Motor neuron (in vitro differentiated cells): ENCODE results near the gene PCARE. TPM values are rescaled to one million over a fixed set of nuclear protein-coding genes. Genes with fewer than 3 reads are reported as not detected.

Experiments used
- ATAC-seq, 8 experiments: fragments of 200-7000 bp; cut with Tn5 transposase; replicated peaks in 6 of 8; 2 replicates each; pipeline ENCODE4 v1.8.0; 2021; ENCODE audit warnings: mild to moderate bottlenecking in 8 of 8, moderate library complexity in 8 of 8
- H3K27ac ChIP-seq, 2 donors: fragments of 250-450 bp; sonication (Bioruptor Pico); 2 replicates each; pipeline ENCODE4 v1.9.0; 2021; ENCODE audit warnings: antibody characterized with exemption in 2 of 2, mild to moderate bottlenecking in 2 of 2, moderate library complexity in 1 of 2
- H3K4me1 ChIP-seq, 2 donors: fragments of 250-450 bp; sonication (Bioruptor Pico); replicated peaks in 1 of 2; 2 replicates each; pipeline ENCODE4 v1.6.1; 2021; ENCODE audit warnings: antibody characterized with exemption in 2 of 2, mild to moderate bottlenecking in 2 of 2, moderate library complexity in 1 of 2
- H3K4me3 ChIP-seq, 5 donors: fragments of 250-450 bp; sonication (Bioruptor Pico); 2 replicates each; pipeline ENCODE4 v1.9.0; 2021; ENCODE audit warnings: antibody characterized with exemption in 5 of 5, mild to moderate bottlenecking in 5 of 5, moderate library complexity in 4 of 5
- WGBS, 10 experiments: fragments of 450-650 bp; shearing (Covaris generic); methylation state at CpG; one replicate each; pipeline ENCODE4 v1.0.0; 2022; 5-methylcytosine and 5-hydroxymethylcytosine counted together
- in situ Hi-C, 9 experiments: fragments of 400-800 bp; cut with MboI; loops; one replicate each; pipeline ENCODE4 v1.15.0; 2021; ENCODE audit warnings: low sequenced_read_pairs in 9 of 9, low pct_unique_long_range_greater_than_20kb in 2 of 9; ENCODE audit not compliant: unreplicated experiment in 9 of 9
- total RNA-seq, 8 experiments: library from RNA; unstranded; fragments of 300-600 nt; gene quantifications; 2 replicates each; pipeline versions ENCODE4 v1.2.3 to v1.2.4, GENCODE V29; 2022

Gene PCARE
- total RNA-seq, 8 experiments from 2014 or later, result 0.04 to 0.91 (median 0.18) TPM

DNA sequence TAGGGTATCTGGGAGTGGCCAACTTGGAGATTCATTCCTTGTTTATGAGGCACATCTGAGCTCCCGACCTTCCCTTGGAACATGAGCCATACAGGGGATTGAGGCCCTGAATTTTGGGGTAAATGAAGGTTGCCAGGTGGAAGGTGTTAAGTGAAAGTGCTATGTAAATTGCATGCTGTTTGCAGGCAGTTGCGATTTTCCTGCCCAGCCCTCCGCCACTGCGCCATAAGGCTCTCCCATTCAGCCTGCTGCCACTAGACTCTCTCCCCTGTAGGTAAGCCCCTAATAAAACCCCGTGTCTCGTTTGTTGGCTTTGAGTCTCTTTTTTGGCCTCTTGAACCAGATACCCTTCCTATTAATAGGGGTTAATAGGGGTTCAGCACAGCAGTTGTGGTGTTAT is 33.8 kb downstream of the PCARE start:
- Histone ChIP-seq H3K4me1 (peaks cover 0 to 3% of the 10 kb centered on the region in 2 donors), H3K27ac (no peak overlapping the region), H3K4me3 (no peak overlapping the region)
- no peak for ATAC-seq
- in situ Hi-C loops, result no loop called here
- 0 to 100% (median 70%) methylated on average over 1 to 6 of the region's 6 CpGs; no CpG with 5 or more reads in 1 of the 10 experiments for WGBS, 10 experiments

DNA sequence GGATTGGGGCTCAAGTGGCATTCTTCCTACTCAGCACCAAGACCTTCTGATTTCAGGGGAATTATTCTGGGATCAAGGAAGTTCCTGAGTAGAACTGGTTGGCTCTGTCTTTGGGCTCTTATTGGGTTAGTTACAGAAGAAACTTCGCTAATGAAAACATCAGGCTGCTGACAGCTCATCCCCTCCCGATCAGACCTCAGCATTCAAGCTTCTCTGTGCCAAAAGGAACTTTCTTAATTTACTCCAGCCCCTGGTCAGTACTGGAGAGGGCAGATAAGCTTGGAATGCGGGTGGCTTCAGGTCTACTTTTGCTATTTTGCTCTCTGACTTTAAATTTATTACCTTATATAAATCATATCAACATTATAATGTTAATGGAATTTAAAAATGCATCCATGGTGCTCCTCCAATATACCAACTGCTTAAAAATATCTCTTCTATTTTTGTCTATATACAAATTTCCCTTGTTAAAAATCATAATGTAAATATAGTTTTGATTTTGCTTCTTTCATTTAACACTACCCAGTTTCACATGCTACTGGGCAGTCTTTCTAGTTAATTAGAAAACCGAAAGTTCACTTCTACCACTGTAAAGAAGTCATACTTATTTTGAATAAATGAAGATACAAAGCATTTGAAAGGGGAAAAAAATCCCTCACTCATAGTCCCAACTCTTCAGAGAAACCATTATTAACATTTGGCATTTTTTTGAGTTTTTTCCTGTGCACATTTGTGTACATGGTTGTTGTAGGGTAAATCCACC is 34.4 kb downstream of the PCARE start:
- H3K27ac ChIP-seq, result no peak overlapping the region
- in situ Hi-C loops, result no loop called here
- peaks cover 0 to 3% of the 10 kb centered on the region in 2 donors for H3K4me1 ChIP-seq
- ATAC-seq, result no peak
- WGBS, 10 experiments, result 8 to 89% (median 74%) methylated on average over 1 to 4 of the region's 4 CpGs; no CpG with 5 or more reads in 1 of the 10 experiments
- H3K4me3 ChIP-seq, result no peak overlapping the region

DNA sequence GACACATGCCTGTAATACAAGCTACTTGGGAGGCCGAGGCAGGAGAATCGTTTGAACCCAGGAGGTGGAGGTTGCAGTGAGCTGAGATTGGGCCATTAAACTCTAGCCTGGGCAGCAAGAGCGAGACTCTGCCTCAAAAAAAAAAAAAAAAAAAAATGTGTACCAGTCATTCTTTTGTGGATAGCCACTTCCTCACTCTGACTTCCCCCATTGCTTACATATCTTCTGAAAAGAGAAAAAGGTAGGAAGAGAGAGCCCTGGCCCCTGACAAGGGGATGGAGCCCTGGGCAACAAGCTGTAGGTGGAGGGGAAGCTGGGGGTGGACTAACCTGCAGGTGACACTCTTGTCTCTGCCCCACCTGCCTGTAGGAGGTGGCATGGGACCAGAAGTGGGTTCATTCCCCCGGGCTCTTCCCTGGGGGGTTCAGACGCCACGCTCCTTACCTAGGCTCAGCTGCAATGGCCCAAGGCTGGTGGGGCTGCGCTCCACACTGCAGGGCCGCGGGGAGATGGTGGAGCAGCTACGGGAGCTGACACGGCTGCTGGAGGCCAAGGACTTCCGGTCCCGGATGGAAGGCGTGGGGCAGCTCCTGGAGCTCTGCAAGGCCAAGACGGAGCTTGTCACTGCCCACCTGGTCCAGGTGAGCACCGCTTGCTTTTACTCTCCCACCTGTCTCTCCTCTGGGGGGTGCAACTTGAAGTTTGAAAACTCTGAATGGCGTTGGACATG is 39.1 kb downstream of the PCARE start:
- H3K27ac ChIP-seq, result no peak overlapping the region
- in situ Hi-C loops, result no loop called here
- H3K4me1 ChIP-seq, result no peaks in the 10 kb centered on the region
- no peak overlapping the region for H3K4me3 ChIP-seq
- WGBS, 10 experiments, result 33 to 100% (median 81%) methylated on average over 1 to 3 of the region's 17 CpGs; no CpG with 5 or more reads in 5 of the 10 experiments
- no peak for ATAC-seq

DNA sequence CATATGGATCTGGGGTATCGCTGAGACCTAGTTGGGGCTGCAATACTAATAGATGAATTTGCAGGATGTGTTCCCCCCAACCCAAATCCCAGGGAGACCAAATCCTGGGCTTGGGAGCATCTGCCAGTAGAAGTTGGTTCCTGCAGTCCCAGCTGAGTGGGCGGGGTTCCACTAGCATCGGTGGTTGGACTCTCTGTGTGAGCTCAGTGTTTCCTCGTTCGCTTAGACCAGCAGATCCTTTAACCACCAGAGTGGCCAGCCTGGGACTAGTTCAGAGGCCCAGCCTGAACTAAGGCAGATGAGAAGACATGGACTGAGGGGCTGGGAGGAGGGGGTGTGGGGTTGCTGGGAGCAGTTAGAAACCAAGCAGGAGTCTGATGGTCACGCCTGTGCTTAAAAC is 40.7 kb downstream of the PCARE start:
- no peaks in the 10 kb centered on the region for H3K4me1 ChIP-seq
- in situ Hi-C loops, result no loop called here
- 100% methylated on average over 2 of the region's 6 CpGs; no CpG with 5 or more reads in 9 of the 10 experiments for WGBS, 10 experiments
- no peak overlapping the region for H3K4me3 ChIP-seq
- no peak overlapping the region for H3K27ac ChIP-seq
- ATAC-seq, result peak in 3 of 8 experiments; percentile 39 to 63 (median 41)

DNA sequence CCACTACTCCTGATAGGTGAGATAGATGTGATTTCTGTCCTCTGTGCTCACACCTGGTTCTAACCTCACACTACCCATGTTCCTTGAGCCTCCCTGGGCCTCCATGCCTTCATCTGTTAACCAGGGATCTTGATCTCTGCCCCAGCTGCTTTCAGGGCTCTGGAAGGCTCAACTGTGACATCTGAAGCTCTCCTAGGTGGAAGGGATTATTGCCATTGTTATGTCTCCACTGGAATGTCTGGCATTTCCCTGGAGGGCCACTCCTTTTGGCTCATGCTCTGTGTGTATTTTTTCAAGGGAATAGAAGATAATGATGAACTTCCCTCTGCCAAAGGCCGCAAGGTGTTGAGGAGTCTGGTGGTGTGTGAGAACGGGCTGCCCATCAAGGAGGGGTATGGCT is 41.2 kb downstream of the PCARE start:
- in situ Hi-C loops, result no loop called here
- Histone ChIP-seq H3K4me3 (no peak overlapping the region), H3K4me1 (no peaks in the 10 kb centered on the region), H3K27ac (no peak overlapping the region)
- peak in 2 of 8 experiments; percentile 65 to 66 for ATAC-seq
- 71 to 80% (median 75%) methylated on average over 1 to 2 of the region's 2 CpGs; no CpG with 5 or more reads in 7 of the 10 experiments for WGBS, 10 experiments

DNA sequence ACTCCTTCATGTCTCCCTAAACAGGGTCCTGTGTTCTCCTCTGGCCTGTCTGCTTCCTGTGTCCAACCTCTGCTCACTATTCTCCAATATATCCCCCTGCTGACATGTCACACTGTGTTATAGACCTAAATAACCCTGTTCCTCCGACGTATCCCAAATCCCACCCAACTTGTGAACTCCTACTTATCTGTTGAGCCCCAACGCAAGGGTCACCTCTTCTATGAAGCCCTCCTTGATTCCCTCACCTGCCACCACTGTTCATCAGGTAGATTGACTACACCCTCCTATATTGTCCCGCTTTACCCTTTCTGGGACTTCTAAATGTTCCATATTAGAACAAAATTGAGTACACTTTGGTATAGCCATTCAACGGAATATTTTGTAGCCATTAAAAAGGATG is 42.1 kb downstream of the PCARE start:
- in situ Hi-C loops, result no loop called here
- WGBS, 10 experiments, result 76 to 100% (median 92%) methylated on average over 2 to 5 of the region's 5 CpGs
- ATAC-seq, result no peak
- no peak overlapping the region for H3K27ac ChIP-seq
- no peak overlapping the region for H3K4me3 ChIP-seq
- H3K4me1 ChIP-seq, result no peaks in the 10 kb centered on the region

DNA sequence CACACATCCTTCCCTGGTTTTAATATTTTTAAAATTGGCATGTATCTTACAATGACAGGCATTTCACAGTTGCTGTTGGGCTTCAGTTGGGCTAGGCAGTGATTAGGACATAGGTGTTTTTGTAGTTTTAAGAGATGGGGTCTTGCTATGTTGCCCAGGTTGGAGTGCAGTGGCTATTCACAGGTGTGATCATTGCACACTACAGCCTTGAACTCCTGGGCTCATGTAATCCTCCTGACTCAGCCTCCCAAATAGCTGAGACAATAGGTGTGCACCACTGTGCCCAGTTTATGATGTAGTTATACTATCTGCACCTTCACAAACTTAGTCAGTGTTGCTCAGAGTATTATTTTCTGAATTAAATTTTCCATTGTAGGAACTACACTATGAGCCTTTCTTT is 43.3 kb downstream of the PCARE start:
- in situ Hi-C loops, result no loop called here

DNA sequence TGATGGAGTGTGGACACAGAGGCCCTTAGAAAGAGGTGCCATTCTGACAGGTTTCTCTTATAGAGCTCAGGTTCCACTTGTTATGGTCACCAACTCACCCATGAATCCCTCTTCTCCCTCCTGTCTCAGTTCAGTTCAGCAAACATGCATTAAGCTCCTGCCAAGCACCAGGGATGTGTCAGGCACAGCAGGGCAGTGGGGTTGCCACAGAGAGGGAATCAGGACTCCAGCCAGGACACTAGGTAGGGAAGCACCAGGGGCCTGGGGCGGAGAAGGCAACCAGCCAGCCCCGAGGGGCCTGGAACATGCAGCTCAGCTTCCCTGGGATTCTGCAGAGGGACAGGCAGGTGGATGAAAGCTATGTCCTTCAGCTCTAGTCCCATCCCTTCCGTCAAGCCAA is 48.6 kb downstream of the PCARE start:
- H3K4me3 ChIP-seq, result no peak overlapping the region
- no peak overlapping the region for H3K27ac ChIP-seq
- peak in 1 of 8 experiments; percentile 2 for ATAC-seq
- in situ Hi-C loops, result no loop called here
- peaks cover 0 to 29% of the 10 kb centered on the region in 2 donors for H3K4me1 ChIP-seq
- WGBS, 10 experiments, result 60 to 100% (median 84%) methylated on average over 1 to 2 of the region's 3 CpGs; no CpG with 5 or more reads in 6 of the 10 experiments

More for the DNA sequence above, 43.3 kb downstream of the PCARE start:
- Histone ChIP-seq H3K4me3 (no peak overlapping the region), H3K27ac (no peak overlapping the region), H3K4me1 (peaks cover 0 to 3% of the 10 kb centered on the region in 2 donors)
- no peak for ATAC-seq

DNA sequence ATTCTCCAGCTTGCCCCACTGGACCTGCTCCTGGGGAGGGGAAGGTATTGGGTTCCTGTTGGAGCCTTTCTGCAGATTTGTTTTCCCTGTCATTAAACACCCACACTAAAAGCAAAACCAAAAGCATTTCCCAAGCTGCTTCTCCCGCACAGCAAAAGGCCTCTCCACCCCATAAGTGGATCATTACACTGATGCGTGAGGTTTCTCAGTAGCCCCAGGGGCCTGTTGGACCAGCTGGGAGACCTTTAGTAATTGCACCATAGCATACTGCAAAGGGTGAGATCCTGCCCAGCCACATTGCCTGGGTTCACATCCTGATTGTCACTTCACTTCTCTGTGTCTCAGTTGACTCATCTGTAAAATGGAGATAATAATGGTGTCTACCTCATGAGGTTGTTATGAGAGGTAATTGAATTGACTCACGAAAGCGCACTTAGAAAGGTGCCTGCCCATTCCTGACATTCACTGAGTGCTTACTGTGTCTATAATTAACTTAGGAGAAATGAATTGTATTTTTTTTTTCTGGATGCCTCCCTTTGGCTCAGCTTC is 49.4 kb downstream of the PCARE start:
- no peak overlapping the region for H3K4me3 ChIP-seq
- no peak overlapping the region for H3K27ac ChIP-seq
- 50 to 100% (median 88%) methylated on average over 1 to 4 of the region's 4 CpGs; no CpG with 5 or more reads in 4 of the 10 experiments for WGBS, 10 experiments
- peak in 1 of 8 experiments; percentile 21 for ATAC-seq
- peaks cover 0 to 29% of the 10 kb centered on the region in 2 donors for H3K4me1 ChIP-seq
- in situ Hi-C loops, result no loop called here

DNA sequence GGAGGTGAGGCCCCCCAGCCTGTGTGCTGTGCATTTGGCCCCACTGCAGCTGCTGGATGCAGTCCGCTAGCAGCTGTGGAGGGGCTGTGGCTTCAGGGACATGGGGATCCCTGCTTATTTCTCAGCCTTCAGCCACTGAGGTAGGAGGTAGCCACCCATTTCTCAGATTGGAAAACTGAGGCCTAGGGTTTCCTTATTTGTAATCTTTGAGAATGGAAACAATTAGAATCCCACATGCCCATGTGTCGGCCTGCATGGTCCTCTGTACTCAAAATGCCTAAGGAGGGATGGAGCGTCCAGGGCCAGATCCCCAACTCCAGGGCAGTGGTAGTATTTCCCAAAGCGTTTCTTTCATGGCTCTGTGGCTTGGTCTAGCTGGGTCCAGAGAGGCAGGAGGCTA is 51.1 kb downstream of the PCARE start:
- in situ Hi-C loops, result no loop called here
- Histone ChIP-seq H3K4me1 (peaks cover 0 to 29% of the 10 kb centered on the region in 2 donors), H3K4me3 (no peak overlapping the region), H3K27ac (no peak overlapping the region)
- no peak for ATAC-seq
- WGBS, 10 experiments, result 20 to 100% (median 100%) methylated on average over 1 to 3 of the region's 4 CpGs; no CpG with 5 or more reads in 5 of the 10 experiments

DNA sequence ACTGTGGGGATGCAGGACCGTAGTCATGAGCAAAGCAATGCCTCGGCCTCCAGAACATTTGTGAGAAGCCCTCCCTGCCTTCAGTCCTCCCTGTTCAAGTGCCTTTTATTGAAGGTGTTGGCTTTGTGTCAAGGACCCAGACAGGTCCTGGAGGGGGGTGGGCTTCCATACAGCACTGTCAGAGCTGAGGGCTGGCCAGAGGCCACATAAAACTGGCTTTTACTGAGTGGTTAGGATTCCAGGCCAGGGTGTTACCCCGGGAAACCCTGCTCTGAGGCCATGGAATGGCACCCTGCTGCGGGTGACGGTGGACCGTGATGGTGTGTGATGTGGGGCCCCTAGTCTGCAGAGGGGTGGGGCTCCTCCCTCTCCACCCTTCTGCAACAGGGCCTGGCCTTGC is 51.6 kb downstream of the PCARE start:
- Histone ChIP-seq H3K4me3 (no peak overlapping the region), H3K4me1 (peaks cover 0 to 29% of the 10 kb centered on the region in 2 donors), H3K27ac (no peak overlapping the region)
- peak in 7 of 8 experiments; percentile 50 to 95 (median 87) for ATAC-seq
- WGBS, 10 experiments, result 26 to 61% (median 40%) methylated on average over 2 to 4 of the region's 6 CpGs; no CpG with 5 or more reads in 7 of the 10 experiments
- in situ Hi-C loops, result no loop called here

DNA sequence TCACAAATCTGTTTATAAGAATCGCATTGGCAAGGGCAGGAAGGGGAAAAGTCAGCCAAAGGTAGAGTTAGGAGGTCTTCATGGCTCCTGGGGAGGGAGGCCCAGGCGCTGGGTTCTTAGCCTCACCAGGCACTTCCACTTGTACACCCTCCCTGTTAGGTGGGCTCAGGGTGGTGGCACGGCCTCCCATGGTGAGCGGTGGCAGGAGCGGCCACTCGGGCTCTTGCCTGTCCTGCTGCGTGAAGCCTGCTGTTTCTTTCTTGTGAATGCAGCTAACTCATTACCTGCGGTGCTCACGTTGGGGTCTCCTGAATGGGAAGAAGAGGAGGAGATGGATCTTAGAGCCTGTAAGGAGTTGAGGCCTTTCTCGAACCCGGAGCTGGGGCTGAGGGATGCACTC is 52.4 kb downstream of the PCARE start:
- WGBS, 10 experiments, result 15 to 98% (median 88%) methylated on average over 1 to 8 of the region's 11 CpGs; no CpG with 5 or more reads in 6 of the 10 experiments
- in situ Hi-C loops, result no loop called here
- Histone ChIP-seq H3K4me3 (no peak overlapping the region), H3K27ac (no peak overlapping the region), H3K4me1 (peaks cover 0 to 29% of the 10 kb centered on the region in 2 donors)
- no peak for ATAC-seq
